ENCODE results near the gene ALDH6A1. TPM values are rescaled to one million over a fixed set of nuclear protein-coding genes. Genes with fewer than 3 reads are reported as not detected.

ALDH6A1 gene
- 58.0 and 62.0 TPM in 2 replicates for total RNA-seq

GRCh38 chr14:74084277-74085046, at the start of gene ALDH6A1, which contains the start of gene LIN52:
TSS of gene ALDH6A1 (minus strand) at chr14:74084453. CDS start at chr14:74084394, 59 bp downstream.
TSS of gene LIN52 (plus strand) at chr14:74084956. CDS start at chr14:74084975, 19 bp downstream.

GRCh38 chr14:74018586-74019407, 65.5 kb downstream of the ALDH6A1 start, which contains the start of the genes BBOF1 and ENTPD5:
TSS of gene BBOF1 (plus strand) at chr14:74019349. CDS start at chr14:74019479, 130 bp downstream.
TSS of gene ENTPD5 (minus strand) at chr14:74019288. CDS start at chr14:73988102, 31,186 bp downstream.

Other genes starting within 250 kb of the ALDH6A1 start
- 5.2 and 9.6 TPM in 2 replicates for gene PTGR2, start 232.6 kb downstream of the ALDH6A1 start, total RNA-seq
- 72.6 and 76.8 TPM in 2 replicates for gene ZNF410, start 197.6 kb downstream of the ALDH6A1 start, total RNA-seq
- gene FAM161B, start 134.4 kb downstream of the ALDH6A1 start, total RNA-seq = 4.1 and 4.2 TPM in 2 replicates
- 20.0 and 22.1 TPM in 2 replicates for gene COQ6, start 134.2 kb downstream of the ALDH6A1 start, total RNA-seq
- 11.7 and 17.0 TPM in 2 replicates for gene ENTPD5, start 65.2 kb downstream of the ALDH6A1 start, total RNA-seq
- 5.5 and 6.0 TPM in 2 replicates for gene BBOF1, start 65.1 kb downstream of the ALDH6A1 start, total RNA-seq
- gene LIN52, start 503 bp upstream of the ALDH6A1 start, total RNA-seq = 6.1 and 8.3 TPM in 2 replicates
- not detected in 2 replicates for gene VSX2, start 155.0 kb upstream of the ALDH6A1 start, total RNA-seq
- 40.6 and 47.1 TPM in 2 replicates for gene ABCD4, start 218.5 kb upstream of the ALDH6A1 start, total RNA-seq